Fibroblast of skin of left quadriceps (primary cell): Measurements from ENCODE around the gene NOL4L.
"Not testable (repeated sequence)": the region's sequence is repeated elsewhere in the genome, so short reads cannot be mapped to it uniquely, and the experiment has no call there.

Source experiments
- DNase-seq, 2 experiments: peaks; one replicate each; pipeline ENCODE4 v3.0.0-alpha.2; 2013; ENCODE audit warnings: low read depth in 2 of 2

NOL4L gene

GRCh38 chr20:32596681-32597252, 11.6 kb upstream of the NOL4L start:
- DNase-seq, result no peak

DNA sequence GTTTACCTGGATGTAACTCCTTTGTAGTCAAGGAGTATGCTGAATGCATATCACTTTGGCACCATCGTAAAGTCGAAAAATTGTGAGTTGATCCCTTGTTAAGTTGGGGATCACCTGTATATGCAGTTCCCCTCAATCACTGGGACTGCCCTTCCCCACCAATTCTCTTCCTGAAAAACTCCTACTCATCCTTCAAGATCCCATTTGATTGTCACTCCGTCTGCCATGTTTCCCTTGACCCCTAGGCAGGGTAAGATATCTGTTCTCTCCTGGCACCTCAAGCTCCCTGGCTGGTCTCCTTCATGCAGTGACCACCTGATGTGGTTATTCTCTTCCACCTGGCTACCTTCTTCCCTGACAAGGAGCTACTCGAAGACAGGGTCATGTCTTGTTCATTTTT, 10.0 kb upstream of the NOL4L start:
- no peak for DNase-seq

DNA sequence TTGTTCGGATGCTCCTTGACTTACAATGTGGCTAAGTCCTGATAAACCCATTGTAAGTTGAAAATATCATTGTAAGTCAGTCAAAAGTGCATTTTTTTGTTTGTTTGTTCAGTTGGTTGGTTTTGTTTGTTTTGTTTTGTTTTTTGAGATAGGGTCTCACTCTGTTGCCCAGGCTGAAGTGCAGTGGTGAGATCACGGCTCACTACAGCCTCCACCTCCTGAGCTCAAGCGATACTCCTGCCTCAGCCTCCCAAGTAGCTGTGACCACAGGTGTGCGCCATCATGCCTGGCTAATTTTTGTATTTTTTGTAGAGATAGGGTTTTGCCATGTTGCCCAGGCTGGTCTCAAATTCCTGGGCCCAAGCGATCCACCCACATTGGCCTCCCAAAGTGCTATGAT, 9.5 kb upstream of the NOL4L start:
- DNase-seq, result not testable (repeated sequence)

GRCh38 chr20:32594204-32594603, 9.1 kb upstream of the NOL4L start:
- no peak for DNase-seq

- not testable (repeated sequence) for DNase-seq
Measured at GRCh38 chr20:32592616-32593015, 7.5 kb upstream of the NOL4L start.

DNA sequence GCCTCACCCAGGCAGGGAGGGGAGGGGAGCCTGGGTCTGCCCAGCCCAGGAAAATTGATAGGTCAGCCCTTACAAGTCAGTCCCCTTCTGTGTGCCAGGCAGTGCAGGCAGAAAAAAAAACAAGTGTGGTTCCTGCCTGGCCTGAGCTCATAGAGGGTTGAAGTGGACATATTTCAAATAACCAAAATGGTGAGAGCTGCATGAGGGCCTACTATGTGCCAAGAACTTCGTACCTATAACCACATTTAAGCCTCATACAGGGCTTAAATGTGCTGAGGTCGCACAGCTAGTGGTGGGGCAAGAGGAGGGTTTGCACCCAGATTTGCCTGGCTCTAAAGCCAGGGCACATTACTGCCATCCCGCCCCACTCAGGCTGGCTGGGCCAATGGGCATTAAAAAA, 6.9 kb upstream of the NOL4L start:
- DNase-seq, result no peak

- DNase-seq, result no peak
Measured at GRCh38 chr20:32589769-32590168, 4.6 kb upstream of the NOL4L start.

DNA sequence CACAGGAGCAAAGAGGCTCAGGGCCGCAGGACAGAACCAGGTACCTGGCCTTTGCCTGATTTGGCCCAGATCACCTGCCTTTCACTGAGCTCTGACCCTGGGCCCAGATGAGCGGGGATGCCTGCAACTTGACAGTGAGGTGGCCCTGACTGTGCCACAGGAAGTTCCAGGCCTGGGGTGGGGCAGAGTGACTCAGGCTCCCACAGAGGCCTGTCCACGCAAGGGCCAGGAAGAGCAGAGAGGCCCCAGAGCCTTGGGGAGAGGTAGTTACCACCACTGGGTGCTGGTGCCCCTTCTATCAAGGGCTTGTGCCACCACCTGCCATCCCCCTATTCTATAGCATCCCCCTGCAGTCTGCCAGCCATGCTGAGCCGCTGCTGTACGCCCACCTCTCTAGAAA, 4.1 kb upstream of the NOL4L start:
- no peak for DNase-seq

DNA sequence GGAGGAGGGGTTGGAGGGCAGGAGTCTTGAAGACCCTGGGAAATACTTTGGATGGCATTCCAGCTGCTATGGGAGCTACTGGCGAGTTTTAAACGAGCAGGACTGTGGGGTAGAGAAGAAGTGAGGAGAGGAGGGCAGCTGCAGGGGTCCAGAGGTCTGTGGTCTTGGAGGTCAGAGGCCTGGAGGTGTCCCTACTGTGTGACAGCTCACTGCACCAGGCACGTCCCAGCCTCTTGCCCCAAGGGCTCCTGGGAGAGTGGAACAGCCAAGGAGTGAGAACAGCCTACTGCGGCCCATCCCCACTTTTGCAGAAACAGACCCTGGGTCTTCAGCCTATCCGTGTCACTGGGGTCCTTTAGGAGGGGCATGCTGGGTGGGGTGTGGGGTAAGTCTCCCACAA, 2.9 kb upstream of the NOL4L start:
- no peak for DNase-seq

- DNase-seq, result no peak
Measured at GRCh38 chr20:32586291-32586690, 1.2 kb upstream of the NOL4L start.

- no peak for DNase-seq
Measured at GRCh38 chr20:32585586-32586127, 524 bp upstream of the NOL4L start.

- no peak for DNase-seq
Measured at GRCh38 chr20:32583581-32584070, 1.5 kb downstream of the NOL4L start.

DNA sequence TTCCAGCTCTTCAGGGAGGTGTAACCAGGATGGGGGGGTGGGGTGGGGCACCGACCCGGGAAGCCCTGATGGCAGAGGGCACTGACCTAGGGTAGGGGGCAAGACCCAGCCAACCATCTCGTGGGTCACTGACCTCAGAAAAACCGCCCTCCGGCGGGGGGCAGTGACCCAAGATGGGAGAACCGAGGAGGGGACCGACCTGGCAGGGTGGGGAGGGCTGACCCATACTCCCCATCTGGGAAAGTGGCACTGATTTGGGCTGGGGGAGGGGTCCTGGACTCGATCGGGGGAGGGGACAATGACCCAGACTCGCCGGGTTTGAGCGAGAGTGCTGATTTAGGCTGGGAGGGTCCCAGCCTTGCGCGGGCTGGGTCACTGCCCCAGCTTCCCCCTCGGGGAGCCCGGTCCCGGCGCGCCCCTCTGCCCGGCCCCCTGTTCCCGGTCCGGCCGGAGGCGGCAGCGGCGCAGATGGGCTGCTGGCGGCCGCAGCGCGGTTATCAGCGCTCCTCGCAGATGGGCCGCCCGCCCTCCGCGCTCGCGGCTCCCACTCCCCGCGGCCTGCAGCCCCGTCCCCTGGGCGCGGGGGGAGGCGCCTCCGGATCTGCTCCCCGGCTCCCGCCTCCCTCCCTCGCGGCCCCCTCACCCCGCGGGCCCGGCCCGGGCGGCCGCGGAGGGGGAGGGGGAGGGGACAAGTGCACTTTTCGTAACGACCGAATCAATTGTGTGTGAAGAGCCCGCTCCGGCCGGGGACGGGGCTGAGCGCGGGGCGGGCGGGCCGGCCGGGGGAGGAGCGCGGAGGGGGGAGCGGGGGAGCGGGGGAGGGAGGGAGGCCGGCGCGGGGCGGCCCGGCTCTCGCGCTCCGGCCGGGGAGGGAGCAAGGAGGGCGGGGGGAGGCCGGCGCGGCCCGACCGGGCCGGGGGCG, 2.2 kb downstream of the NOL4L start:
- DNase-seq, result no peak

DNA sequence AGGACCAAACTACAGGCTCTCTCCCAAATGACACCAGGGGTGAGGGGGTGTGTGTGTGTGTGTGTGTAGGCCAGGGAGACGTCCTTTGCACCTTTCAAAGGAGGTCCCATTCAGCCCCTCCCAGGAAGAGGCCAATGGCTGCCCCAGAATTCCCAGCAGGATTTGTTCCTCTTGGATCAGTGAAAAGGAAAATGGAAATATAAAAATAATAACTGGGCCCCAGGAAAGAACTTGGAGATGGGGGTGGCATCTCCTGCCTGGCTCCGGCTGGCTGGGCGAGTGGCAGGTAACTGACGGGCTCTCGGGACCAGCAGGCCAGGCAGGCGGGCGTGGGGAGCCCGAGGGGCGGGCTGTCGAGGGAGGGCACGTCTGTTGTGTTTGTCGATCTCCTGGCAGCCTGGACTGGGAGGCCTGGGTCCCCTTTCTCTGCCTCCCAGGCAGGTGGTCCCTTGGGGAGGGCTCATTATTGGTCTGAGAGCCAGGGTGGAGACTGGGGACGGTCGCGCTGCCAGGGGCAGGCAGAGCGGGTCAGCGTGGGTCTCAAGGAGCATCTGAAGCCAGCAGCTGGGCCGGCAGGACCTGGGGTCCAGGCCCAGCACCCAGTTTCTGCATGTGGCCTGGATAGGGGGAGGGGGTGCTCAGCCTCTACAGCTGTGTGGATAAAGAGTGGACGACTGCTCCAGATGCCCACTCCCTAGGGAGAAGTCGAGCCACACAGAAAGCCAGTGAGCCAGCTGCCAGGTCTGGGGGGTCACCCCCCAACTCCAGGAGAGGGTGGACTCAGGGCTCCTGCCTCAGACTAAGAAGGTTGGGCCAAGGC, 3.1 kb downstream of the NOL4L start:
- DNase-seq, result no peak

GRCh38 chr20:32580970-32581838, 3.9 kb downstream of the NOL4L start:
- no peak for DNase-seq

GRCh38 chr20:32580219-32580969, 4.7 kb downstream of the NOL4L start:
- DNase-seq, result no peak

DNA sequence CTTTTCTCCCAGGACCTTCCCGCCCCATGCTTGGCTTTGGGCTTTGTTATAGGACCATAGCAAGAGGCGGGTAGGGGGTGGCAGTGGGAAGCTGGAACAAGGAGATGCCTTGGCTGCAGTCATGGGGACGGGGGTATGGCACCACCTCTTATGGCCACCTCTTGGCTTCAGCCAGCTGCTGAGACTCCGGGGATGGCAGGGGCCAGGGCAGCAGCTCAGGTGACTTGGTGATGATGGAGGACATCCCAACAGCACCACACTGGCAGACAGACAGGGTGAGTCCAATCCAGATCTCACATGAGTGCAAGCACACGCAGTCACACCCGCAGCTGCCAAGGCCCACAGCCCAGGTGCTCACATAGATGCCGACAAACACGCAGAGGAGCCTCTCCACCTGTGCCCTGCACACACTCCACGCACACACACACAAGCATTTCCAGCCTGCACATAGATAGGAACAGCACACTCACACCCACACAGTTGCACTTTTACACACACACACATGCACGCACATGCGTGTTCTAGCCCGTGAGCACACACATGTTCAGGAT, 6.2 kb downstream of the NOL4L start:
- no peak for DNase-seq

DNA sequence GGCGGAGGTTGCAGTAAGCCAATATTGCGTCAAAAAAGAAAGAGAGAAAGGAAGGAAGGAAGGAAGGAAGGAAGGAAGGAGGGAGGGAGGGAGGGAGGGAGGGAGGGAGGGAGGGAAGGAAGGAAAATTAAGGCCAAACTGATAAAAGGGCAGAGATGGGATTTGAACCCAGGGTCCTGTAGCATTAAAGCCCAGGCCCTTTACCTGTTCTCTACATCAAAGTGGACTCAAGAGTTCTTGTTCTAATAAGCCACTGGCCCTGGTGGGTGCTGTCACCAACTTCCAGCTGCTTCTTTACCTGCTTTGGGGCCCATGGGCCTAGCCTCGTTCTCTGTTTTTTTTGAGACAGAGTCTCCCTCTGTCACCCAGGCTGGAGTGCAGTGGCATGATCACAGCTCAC, 7.1 kb downstream of the NOL4L start:
- not testable (repeated sequence) for DNase-seq

- no peak for DNase-seq
Measured at GRCh38 chr20:32577657-32578056, 7.5 kb downstream of the NOL4L start.

GRCh38 chr20:32577023-32577422, 8.1 kb downstream of the NOL4L start:
- no peak for DNase-seq
